Activated CD4-positive, alpha-beta memory T cell treated with anti-CD3 and anti-CD28 coated beads for 36 hours (primary cell): Measurements from ENCODE around the gene CD48. TPM values are rescaled to one million over a fixed set of nuclear protein-coding genes. Genes with fewer than 3 reads are reported as not detected.
"Not testable (repeated sequence)": the region's sequence is repeated elsewhere in the genome, so short reads cannot be mapped to it uniquely, and the experiment has no call there.

ENCODE experiments used
- CTCF ChIA-PET: fragments of 350-600 bp; sonication (Branson Sonifier 250); formaldehyde crosslinking; loops from one replicate; lab custom pipeline; 2021; ENCODE audit warnings: antibody characterized with exemption, inconsistent platforms; lab: Charles Lee
- POLR2A ChIA-PET: fragments of 350-600 bp; sonication (Branson Sonifier 250); formaldehyde crosslinking; loops from one replicate; lab custom pipeline; 2021; ENCODE audit warnings: antibody characterized with exemption; lab: Charles Lee
- DNase-seq: peaks from one replicate; pipeline ENCODE4 v3.0.0-alpha.2; 2020
- H3K27ac Mint-ChIP-seq: one replicate; pipeline ENCODE4 v1.8.0; 2021; ENCODE audit warnings: mixed read lengths
- H3K27me3 Mint-ChIP-seq: one replicate; pipeline ENCODE4 v1.8.0; 2021; ENCODE audit warnings: mixed read lengths
- H3K36me3 Mint-ChIP-seq: one replicate; pipeline ENCODE4 v1.8.0; 2021; ENCODE audit warnings: mixed read lengths
- H3K4me1 Mint-ChIP-seq: one replicate; pipeline ENCODE4 v1.8.0; 2021; ENCODE audit warnings: low read depth, mixed read lengths
- H3K4me3 Mint-ChIP-seq: one replicate; pipeline ENCODE4 v1.8.0; 2021; ENCODE audit warnings: mild to moderate bottlenecking, mixed read lengths
- H3K9me3 Mint-ChIP-seq: one replicate; pipeline ENCODE4 v1.8.0; 2021; ENCODE audit warnings: mixed read lengths
- intact Hi-C: fragments of 100-400 bp; cut with micrococcal nuclease; formaldehyde crosslinking; loops from one replicate; pipeline ENCODE4 v1.15.1; 2023
- total RNA-seq, 2 experiments: library from RNA; stranded (reverse); gene quantifications; one replicate each; pipeline ENCODE4 v1.2.3, GENCODE V29; 2021

The CD48 gene
- total RNA-seq, 2 experiments from 2014 or later, result 190 to 194 TPM

DNA sequence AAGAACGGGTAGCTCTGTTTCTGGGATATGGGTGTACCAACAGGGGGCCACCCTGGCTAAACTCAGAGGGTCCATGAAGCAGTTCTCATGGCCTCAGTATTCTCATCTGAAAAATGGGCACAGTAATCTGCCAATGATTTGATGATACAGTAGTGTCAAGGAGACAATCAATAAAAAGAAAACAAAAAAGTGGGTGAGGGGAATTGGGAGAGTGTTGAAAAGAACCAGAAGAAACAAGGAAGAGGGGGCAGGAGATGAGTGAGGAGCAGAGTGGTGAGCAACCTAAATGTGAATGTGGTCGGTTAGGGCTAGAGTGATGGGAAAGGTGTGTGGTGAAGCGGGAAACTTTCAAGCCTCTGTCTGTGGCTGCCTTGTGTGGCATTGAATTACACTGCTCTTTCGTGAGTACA lies 29.5 kb upstream of the CD48 start:
- POLR2A ChIA-PET, result interaction anchor here (1.0 kb wide), 1 partner anchor 27 kb away, joined by 3 read pairs; no protein-coding TSS in a partner anchor
- H3K27me3 Mint-ChIP-seq, result no peaks in the 10 kb centered on the region
- H3K4me1 Mint-ChIP-seq, result peaks cover 57% of the 10 kb centered on the region
- peaks cover 6% of the 10 kb centered on the region for H3K36me3 Mint-ChIP-seq
- H3K9me3 Mint-ChIP-seq, result peaks cover 15% of the 10 kb centered on the region
- no peak overlapping the region for H3K4me3 Mint-ChIP-seq
- CTCF ChIA-PET, result interaction anchor here (0.6 to 4.0 kb wide), 8 partner anchors 8 to 211 kb away, joined by 3 to 27 read pairs (median 3); no protein-coding TSS in a partner anchor
- peak overlapping the region; percentile 24 for H3K27ac Mint-ChIP-seq
- intact Hi-C loops, result no loop called here
- no peak for DNase-seq

DNA sequence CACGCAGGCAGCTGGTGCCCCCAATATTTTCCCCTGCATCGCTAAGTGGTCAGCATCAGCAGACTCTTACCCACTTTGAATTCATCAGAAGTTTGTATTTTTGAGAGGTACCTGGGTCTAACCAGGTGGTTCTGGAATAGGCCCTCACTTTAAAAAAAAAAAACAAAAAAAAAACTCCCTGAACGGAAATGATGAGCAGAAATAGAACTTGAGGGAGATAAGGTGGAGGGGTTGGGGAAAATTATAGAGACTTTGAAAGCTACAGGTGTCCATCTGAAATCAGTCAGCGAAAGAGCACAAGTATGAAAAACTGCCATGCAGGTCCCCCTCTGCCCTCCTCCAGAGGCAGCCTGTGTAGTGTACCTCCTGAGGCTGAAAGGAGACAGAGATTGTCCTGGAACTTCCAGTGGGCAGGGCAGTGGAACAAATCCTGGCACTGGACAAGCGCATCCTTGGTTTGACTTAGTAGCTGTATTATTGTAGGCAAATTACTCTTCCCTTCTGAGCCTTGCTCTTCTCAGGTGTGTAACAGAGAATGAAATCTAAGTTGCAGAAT lies 28.6 kb upstream of the CD48 start:
- H3K4me3 Mint-ChIP-seq, result peak overlapping the region; percentile 45
- peaks cover 18% of the 10 kb centered on the region for H3K9me3 Mint-ChIP-seq
- no peak for DNase-seq
- H3K27ac Mint-ChIP-seq, result no peak overlapping the region
- no peaks in the 10 kb centered on the region for H3K27me3 Mint-ChIP-seq
- ChIA-PET POLR2A (interaction anchor here (0.7 kb wide), 1 partner anchor 493 kb away, joined by 3 read pairs; no protein-coding TSS in a partner anchor), CTCF (interaction anchor here (0.9 to 4.0 kb wide), 6 partner anchors 13 to 212 kb away, joined by 3 to 27 read pairs (median 4); no protein-coding TSS in a partner anchor)
- intact Hi-C loops, result no loop called here
- peaks cover 9% of the 10 kb centered on the region for H3K36me3 Mint-ChIP-seq
- H3K4me1 Mint-ChIP-seq, result peaks cover 57% of the 10 kb centered on the region

DNA sequence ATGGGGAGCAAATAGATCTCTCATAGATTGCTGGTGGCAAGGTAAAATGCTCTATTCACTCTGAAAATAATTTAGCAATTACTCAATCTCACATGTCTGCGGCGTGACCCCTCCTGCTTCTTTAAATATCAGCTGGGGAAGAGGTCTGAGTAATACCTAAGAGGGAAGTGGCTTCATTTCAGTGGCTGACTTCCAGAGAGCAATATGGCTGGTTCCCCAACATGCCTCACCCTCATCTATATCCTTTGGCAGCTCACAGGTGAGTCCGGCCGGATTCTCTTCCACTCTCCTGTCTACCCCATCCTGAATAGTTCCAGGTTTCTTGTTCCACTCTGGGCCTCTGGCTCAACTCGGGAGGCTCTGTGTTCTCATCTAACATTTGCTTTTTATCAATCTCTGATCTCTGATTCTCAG lies 27.5 kb upstream of the CD48 start, which contains the start of gene SLAMF7:
SLAMF7 (plus strand) TSS at position 150 of the 414 bp plus-strand sequence; CDS start at position 205, 55 bp downstream.
- ChIA-PET CTCF (interaction anchor here (0.9 to 4.0 kb wide), 8 partner anchors 12 to 212 kb away, joined by 3 to 27 read pairs (median 5); no protein-coding TSS in a partner anchor), POLR2A (interaction anchor here (0.9 to 1.0 kb wide), 2 partner anchors 17 kb away, joined by 3 read pairs; no protein-coding TSS in a partner anchor)
- H3K4me1 Mint-ChIP-seq, result peaks cover 52% of the 10 kb centered on the region
- intact Hi-C loops, result no loop called here
- peak; percentile 54 for DNase-seq
- peak within 1 kb of the TSS; percentile 49 for H3K27ac Mint-ChIP-seq
- peaks cover 10% of the 10 kb centered on the region for H3K36me3 Mint-ChIP-seq
- peaks cover 18% of the 10 kb centered on the region for H3K9me3 Mint-ChIP-seq
- H3K27me3 Mint-ChIP-seq, result no peaks in the 10 kb centered on the region
- peak within 1 kb of the TSS; percentile 68 for H3K4me3 Mint-ChIP-seq

DNA sequence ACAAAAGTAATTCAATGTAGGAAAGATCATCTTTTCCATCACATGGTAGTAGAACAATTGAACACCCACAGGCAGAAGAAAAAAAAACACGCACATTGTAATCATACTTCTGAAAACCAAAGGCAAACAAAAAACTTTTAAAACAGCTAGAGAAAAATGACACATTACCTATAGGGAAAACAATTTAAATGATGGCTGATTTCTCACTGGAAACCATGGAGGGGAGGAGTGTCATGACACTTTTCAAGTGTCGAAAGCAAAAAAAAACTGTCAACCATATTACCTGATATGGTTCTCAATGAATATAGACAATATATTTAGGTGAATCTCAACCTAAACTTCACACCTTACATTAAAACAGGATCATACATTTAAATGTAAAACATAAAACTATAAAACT lies 26.6 kb upstream of the CD48 start:
- CTCF ChIA-PET, result interaction anchor here (0.6 to 4.0 kb wide), 10 partner anchors 11 to 1411 kb away, joined by 3 to 27 read pairs (median 4); no protein-coding TSS in a partner anchor
- Mint-ChIP-seq H3K9me3 (peaks cover 18% of the 10 kb centered on the region), H3K27me3 (no peaks in the 10 kb centered on the region), H3K4me1 (peaks cover 52% of the 10 kb centered on the region), H3K36me3 (peaks cover 14% of the 10 kb centered on the region), H3K27ac (peak overlapping the region; percentile 19), H3K4me3 (no peak overlapping the region)
- DNase-seq, result no peak
- intact Hi-C loops, result no loop called here
- POLR2A ChIA-PET, result interaction anchor here (1.0 kb wide), 1 partner anchor 16 kb away, joined by 3 read pairs; no protein-coding TSS in a partner anchor

DNA sequence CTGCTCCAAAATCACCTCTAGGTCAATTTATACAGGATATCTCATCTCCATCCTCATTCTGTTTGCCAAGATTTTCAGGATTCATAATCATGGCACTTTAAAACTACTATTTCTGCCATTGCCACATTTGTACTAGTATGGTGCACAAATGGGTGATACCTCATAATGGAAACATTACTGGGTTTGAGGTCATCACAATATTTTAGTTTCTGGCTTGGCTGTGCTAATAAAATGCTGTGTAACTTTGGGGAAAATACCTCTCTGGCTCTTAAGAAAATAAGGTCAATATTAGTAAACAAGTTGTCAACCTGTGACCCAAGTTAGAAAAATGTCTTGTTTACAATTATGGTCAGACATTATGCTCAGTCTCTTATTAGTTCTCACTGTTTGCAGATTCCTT lies 22.7 kb upstream of the CD48 start:
- peaks cover 46% of the 10 kb centered on the region for H3K4me1 Mint-ChIP-seq
- CTCF ChIA-PET, result interaction anchor here (1.0 to 1.6 kb wide), 3 partner anchors 34 to 101 kb away, joined by 3 to 14 read pairs (median 3); no protein-coding TSS in a partner anchor

DNA sequence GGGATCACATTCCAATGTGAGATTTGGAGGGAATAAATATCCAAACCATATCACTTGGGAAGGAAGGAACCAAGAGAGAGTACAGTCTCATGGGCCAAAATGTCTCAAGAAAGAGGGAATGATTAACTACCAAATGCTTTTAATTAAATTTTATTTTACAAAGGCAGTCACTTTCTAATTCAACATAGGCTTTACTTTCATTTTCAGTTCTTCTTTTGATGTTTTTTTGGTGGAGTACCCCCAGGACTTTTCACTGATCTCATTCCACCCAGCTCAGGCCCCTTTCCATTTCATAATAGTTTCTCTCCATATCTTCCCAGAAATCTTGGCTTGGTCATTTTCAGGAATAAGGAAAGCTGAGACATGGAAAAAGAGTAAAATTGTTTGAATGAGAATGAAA lies 22.3 kb upstream of the CD48 start:
- H3K4me1 Mint-ChIP-seq, result peaks cover 42% of the 10 kb centered on the region
- intact Hi-C loops, result no loop called here

More for the DNA sequence above, 22.7 kb upstream of the CD48 start:
- Mint-ChIP-seq H3K9me3 (peaks cover 18% of the 10 kb centered on the region), H3K27ac (peak overlapping the region; percentile 43), H3K27me3 (no peaks in the 10 kb centered on the region), H3K4me3 (peak overlapping the region; percentile 2), H3K36me3 (peaks cover 14% of the 10 kb centered on the region)
- intact Hi-C loops, result no loop called here
- DNase-seq, result no peak
- POLR2A ChIA-PET, result no interaction called here

DNA sequence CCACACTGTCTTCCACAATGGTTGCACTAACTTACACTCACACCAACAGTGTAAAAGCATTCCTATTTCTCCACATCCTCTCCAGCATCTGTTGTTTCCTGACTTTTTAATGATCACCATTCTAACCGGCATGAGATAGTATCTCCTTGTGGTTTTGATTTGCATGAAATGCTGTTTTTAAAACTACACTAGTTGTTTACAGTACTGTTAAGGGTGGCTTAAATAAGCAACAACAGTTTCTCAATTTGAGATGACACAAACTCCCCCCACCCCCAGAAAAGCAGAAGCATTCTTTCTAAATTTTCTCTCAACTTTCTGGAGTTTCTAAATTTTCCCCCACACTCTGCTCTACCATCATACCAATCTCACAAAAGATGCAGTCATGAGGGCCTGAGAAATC lies 20.4 kb upstream of the CD48 start:
- ChIA-PET CTCF (interaction anchor here (10.2 kb wide), 1 partner anchor 37 kb away, joined by 205 read pairs; no protein-coding TSS in a partner anchor), POLR2A (no interaction called here)
- Mint-ChIP-seq H3K27me3 (no peaks in the 10 kb centered on the region), H3K4me1 (peaks cover 33% of the 10 kb centered on the region), H3K9me3 (peaks cover 9% of the 10 kb centered on the region), H3K27ac (no peak overlapping the region), H3K4me3 (no peak overlapping the region), H3K36me3 (peaks cover 12% of the 10 kb centered on the region)
- intact Hi-C loops, result no loop called here
- no peak for DNase-seq

More for the DNA sequence above, 22.3 kb upstream of the CD48 start:
- Mint-ChIP-seq H3K9me3 (peaks cover 18% of the 10 kb centered on the region), H3K27me3 (no peaks in the 10 kb centered on the region), H3K36me3 (peaks cover 14% of the 10 kb centered on the region), H3K4me3 (peak overlapping the region; percentile 2), H3K27ac (peak overlapping the region; percentile 43)
- DNase-seq, result no peak
- POLR2A ChIA-PET, result no interaction called here
- CTCF ChIA-PET, result interaction anchor here (1.0 to 1.6 kb wide), 4 partner anchors 13 to 101 kb away, joined by 3 to 14 read pairs (median 3); no protein-coding TSS in a partner anchor

DNA sequence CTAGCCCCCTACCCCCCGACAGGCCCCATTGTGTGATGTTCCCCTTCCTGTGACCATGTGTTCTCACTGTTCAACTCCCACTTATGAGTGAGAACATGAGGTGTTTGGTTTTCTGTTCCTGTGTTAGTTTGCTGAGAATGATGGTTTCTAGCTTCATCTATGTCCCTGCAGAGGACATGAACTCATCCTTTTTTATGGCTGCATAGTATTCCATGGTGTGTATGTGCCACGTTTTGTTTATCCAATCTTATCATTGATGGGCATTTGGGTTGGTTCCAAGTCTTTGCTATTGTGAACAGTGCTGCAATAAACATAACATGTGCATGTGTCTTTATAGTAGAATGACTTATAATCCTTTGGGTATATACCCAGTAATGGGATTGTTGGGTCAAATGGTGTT lies 19.9 kb upstream of the CD48 start:
- H3K4me1 Mint-ChIP-seq, result peaks cover 33% of the 10 kb centered on the region
- H3K36me3 Mint-ChIP-seq, DNase-seq, H3K27me3 Mint-ChIP-seq, H3K4me3 Mint-ChIP-seq, H3K9me3 Mint-ChIP-seq, intact Hi-C loops, POLR2A ChIA-PET, H3K27ac Mint-ChIP-seq: not testable (repeated sequence)
- CTCF ChIA-PET, result interaction anchor here (1.4 to 10.2 kb wide), 2 partner anchors 37 to 46 kb away, joined by 3 to 205 read pairs; no protein-coding TSS in a partner anchor

DNA sequence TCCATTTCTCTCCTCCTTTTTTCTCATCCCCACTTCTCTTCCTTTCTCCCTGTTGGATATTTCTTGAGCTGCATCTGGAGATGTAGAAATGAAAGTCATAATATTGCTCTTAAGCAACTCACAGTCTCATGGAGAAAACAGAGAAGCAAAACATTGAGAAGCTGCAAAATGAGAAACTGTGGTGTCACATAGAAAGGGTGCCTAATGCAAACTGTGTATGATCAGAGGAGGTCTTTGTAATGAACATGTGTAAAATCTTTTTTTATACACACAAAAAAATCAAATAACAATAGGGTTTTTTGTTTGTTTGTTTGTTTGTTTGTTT lies 15.7 kb upstream of the CD48 start:
- POLR2A ChIA-PET, result interaction anchor here (1.9 kb wide), 1 partner anchor 41 kb away, joined by 5 read pairs; no protein-coding TSS in a partner anchor

DNA sequence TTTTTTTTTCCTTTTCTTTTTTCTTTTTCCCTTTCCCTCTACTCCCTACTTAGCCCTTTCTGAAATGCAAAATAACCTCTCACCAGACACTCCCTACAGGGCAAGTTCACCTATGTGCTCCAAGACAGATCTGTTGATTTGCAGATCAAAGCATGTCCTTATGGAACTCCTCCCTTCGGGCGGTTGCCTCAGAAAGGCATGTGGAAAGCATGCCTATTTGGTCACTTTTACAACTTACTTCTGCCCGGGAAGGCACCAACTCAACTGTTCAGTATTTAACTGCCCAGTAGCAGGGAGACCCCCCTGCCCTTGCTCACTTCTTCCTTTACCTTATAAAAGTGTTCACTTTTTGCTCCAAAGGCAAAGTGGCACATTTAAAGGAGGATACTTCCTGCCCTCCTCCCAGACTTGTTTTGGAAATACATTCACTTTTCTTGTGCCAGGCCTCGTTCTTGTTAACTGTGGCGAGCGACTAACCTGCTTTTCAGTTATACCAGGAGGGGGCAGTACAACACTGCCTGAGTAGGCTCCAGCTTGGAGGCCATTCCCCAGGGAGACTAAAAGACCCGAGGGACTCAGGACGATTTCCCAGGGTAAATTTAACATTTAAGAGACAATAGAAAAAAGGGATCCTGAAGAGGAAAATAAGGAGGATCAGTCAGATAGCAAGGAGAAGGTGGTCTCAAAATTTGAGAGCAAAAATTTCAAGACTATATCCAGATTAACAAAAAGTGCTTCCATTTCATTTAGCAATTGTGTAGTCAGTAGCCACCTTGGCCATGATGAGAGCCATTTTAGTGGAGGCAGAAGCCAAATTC lies 15.1 kb upstream of the CD48 start:
- CTCF ChIA-PET, result interaction anchor here (0.6 to 10.2 kb wide), 36 partner anchors 11 to 372 kb away, joined by 3 to 205 read pairs (median 4); partner anchors contain the start of genes CD48, ITLN2, KLHDC9 and LY9
- no peak overlapping the region for H3K27ac Mint-ChIP-seq
- no peak overlapping the region for H3K4me3 Mint-ChIP-seq
- no peaks in the 10 kb centered on the region for H3K36me3 Mint-ChIP-seq
- no peaks in the 10 kb centered on the region for H3K27me3 Mint-ChIP-seq
- intact Hi-C loops, result loop anchor here (1.0 to 5.0 kb wide), 8 partner anchors 18 to 224 kb away; no protein-coding TSS in a partner anchor
- H3K4me1 Mint-ChIP-seq, result peaks cover 24% of the 10 kb centered on the region
- H3K9me3 Mint-ChIP-seq, result no peaks in the 10 kb centered on the region
- POLR2A ChIA-PET, result interaction anchor here (1.6 to 1.9 kb wide), 2 partner anchors 41 to 47 kb away, joined by 3 to 5 read pairs; no protein-coding TSS in a partner anchor
- DNase-seq, result peak; percentile 72

More for the DNA sequence above, 15.7 kb upstream of the CD48 start:
- CTCF ChIA-PET, result interaction anchor here (0.6 to 10.2 kb wide), 28 partner anchors 11 to 371 kb away, joined by 3 to 205 read pairs (median 4); partner anchors contain the start of genes CD48, ITLN2, KLHDC9 and LY9
- Mint-ChIP-seq H3K27ac (no peak overlapping the region), H3K27me3 (no peaks in the 10 kb centered on the region), H3K36me3 (no peaks in the 10 kb centered on the region), H3K4me3 (no peak overlapping the region), H3K4me1 (peaks cover 27% of the 10 kb centered on the region), H3K9me3 (no peaks in the 10 kb centered on the region)
- intact Hi-C loops, result loop anchor here (1.0 to 5.0 kb wide), 6 partner anchors 17 to 224 kb away; no protein-coding TSS in a partner anchor
- DNase-seq, result no peak

DNA sequence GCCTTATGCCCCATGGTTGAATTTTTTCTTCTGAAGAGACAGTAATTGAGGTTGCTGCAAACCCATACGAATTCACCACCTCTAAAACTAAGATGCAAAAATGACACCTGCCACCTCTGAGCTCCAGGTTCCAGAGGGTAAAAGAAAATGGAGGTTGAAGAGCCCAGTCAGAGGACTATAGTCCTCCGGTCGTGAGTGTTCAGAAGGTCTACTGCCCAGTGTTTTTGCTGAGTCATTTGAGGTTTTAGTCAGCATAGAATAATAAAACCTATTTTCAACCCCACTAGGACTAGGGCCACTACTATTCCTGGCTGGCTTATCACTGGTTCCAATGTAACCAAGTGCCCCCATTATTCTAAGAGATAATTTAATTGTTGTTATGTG lies 14.5 kb upstream of the CD48 start:
- no peaks in the 10 kb centered on the region for H3K27me3 Mint-ChIP-seq
- H3K36me3 Mint-ChIP-seq, result no peaks in the 10 kb centered on the region
- ChIA-PET POLR2A (interaction anchor here (1.6 to 1.9 kb wide), 2 partner anchors 42 to 47 kb away, joined by 3 to 5 read pairs; no protein-coding TSS in a partner anchor), CTCF (interaction anchor here (0.8 to 10.2 kb wide), 20 partner anchors 11 to 264 kb away, joined by 3 to 205 read pairs (median 8); partner anchors contain the start of genes ITLN2 and SLAMF7)
- H3K4me1 Mint-ChIP-seq, result peaks cover 21% of the 10 kb centered on the region
- DNase-seq, result no peak
- H3K27ac Mint-ChIP-seq, result no peak overlapping the region
- H3K4me3 Mint-ChIP-seq, result no peak overlapping the region
- H3K9me3 Mint-ChIP-seq, result no peaks in the 10 kb centered on the region
- intact Hi-C loops, result loop anchor here (1.0 to 5.0 kb wide), 6 partner anchors 43 to 225 kb away; no protein-coding TSS in a partner anchor
